NCI-H146 treated with DMSO at 0.1 percent for 48 hours (cell line): Measurements from ENCODE around the gene TPTE.
"Not testable (repeated sequence)": the region's sequence is repeated elsewhere in the genome, so short reads cannot be mapped to it uniquely, and the experiment has no call there.

Experiments used
- DNase-seq: peaks from one replicate; lab custom pipeline; 2025; ENCODE audit not compliant: unreplicated experiment; lab: John Stamatoyannopoulos, UW

Gene TPTE

GRCh38 chr21:10616535-10616934, 95.2 kb downstream of the TPTE start:
- DNase-seq = no peak

- not testable (repeated sequence) for DNase-seq
Measured at GRCh38 chr21:10617133-10617752, 95.9 kb downstream of the TPTE start.

GRCh38 chr21:10627316-10627863, 106.0 kb downstream of the TPTE start:
- no peak for DNase-seq

- not testable (repeated sequence) for DNase-seq
Measured at GRCh38 chr21:10629239-10629638, 107.9 kb downstream of the TPTE start.

- not testable (repeated sequence) for DNase-seq
Measured at GRCh38 chr21:10630829-10631228, 109.4 kb downstream of the TPTE start.

- not testable (repeated sequence) for DNase-seq
Measured at GRCh38 chr21:10631316-10631715, 109.9 kb downstream of the TPTE start.

GRCh38 chr21:10638144-10638543, 116.8 kb downstream of the TPTE start:
- DNase-seq = not testable (repeated sequence)

- DNase-seq = no peak
Measured at GRCh38 chr21:10639123-10639522, 117.7 kb downstream of the TPTE start.

- DNase-seq = not testable (repeated sequence)
Measured at GRCh38 chr21:10639746-10640145, 118.4 kb downstream of the TPTE start.

GRCh38 chr21:10640446-10640845, 119.1 kb downstream of the TPTE start:
- no peak for DNase-seq

GRCh38 chr21:10641107-10641506, 119.7 kb downstream of the TPTE start:
- DNase-seq = no peak

GRCh38 chr21:10645667-10646066, 124.3 kb downstream of the TPTE start:
- DNase-seq = not testable (repeated sequence)

GRCh38 chr21:10649350-10650149, 128.2 kb downstream of the TPTE start:
- DNase-seq = not testable (repeated sequence)

GRCh38 chr21:10650297-10650696, 128.9 kb downstream of the TPTE start:
- DNase-seq = not testable (repeated sequence)
